ENCODE measurements around the gene ARMC7.

GRCh38 chr17:75108193-75108592, 1.6 kb upstream of the ARMC7 start:
- TF ChIP-seq, protein P1, sequence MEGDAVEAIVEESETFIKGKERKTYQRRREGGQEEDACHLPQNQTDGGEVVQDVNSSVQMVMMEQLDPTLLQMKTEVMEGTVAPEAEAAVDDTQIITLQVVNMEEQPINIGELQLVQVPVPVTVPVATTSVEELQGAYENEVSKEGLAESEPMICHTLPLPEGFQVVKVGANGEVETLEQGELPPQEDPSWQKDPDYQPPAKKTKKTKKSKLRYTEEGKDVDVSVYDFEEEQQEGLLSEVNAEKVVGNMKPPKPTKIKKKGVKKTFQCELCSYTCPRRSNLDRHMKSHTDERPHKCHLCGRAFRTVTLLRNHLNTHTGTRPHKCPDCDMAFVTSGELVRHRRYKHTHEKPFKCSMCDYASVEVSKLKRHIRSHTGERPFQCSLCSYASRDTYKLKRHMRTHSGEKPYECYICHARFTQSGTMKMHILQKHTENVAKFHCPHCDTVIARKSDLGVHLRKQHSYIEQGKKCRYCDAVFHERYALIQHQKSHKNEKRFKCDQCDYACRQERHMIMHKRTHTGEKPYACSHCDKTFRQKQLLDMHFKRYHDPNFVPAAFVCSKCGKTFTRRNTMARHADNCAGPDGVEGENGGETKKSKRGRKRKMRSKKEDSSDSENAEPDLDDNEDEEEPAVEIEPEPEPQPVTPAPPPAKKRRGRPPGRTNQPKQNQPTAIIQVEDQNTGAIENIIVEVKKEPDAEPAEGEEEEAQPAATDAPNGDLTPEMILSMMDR (IDR thresholded peaks at IDR 0.05), result no peak
- no peak for TF ChIP-seq POLR2A (IDR thresholded peaks at IDR 0.05)

Measured in body of pancreas (tissue), 4 donors.